ENCODE data around the gene CETN3. TPM values are rescaled to one million over a fixed set of nuclear protein-coding genes. Genes with fewer than 3 reads are reported as not detected.

CETN3 gene
- total and polyA plus RNA-seq, 2 of the 8 experiments (the other 6 are each of a cell fraction or from before 2014, with no cell fraction given), result 4.8 to 43.8 TPM

DNA sequence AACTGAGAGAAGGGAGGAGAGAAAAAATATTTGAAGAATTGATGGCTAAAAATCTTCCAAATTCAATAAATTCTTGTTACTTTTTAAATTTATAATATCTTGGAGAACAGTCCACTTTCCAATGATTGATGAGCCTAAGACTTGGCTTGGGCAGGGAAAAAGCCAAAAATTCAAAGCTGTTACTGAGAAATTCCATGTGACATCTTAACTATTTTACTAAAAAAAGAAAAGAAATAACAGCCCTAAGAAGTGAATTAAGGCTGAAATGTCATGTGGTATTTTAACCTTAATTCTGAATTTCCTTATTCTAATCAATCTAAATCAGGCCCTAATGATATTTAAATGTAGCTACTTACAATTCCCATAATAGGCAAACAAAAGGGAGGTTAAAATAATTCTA is 53.4 kb downstream of the CETN3 start:
- ChIA-PET CTCF (ENCODE audit: partially characterized antibody) (interaction anchor here (0.7 to 1.6 kb wide), 2 partner anchors 31 to 72 kb away, joined by 3 to 4 read pairs; no protein-coding TSS in a partner anchor), POLR2A (ENCODE audit: partially characterized antibody) (no interaction called here)
- Histone ChIP-seq H2AK5ac (ENCODE audit: low read depth, low read length) (no peak overlapping the region), H3K23me2 (ENCODE audit: low read depth, low read length) (no peaks in the 10 kb centered on the region), H2BK20ac (ENCODE audit: low read length) (no peak overlapping the region), H3K4me2 (ENCODE audit: insufficient read depth in 1 of 2, low read depth in 2 of 2, low read length in 2 of 2) (no peak overlapping the region), H2BK15ac (ENCODE audit: low read length) (no peak overlapping the region), H3K4me1 (replicated peaks in 1 of 4; ENCODE audit: control insufficient read depth in 3 of 4, insufficient read depth in 4 of 4, low read length in 3 of 4) (peaks cover 0 to 2% (median under 1%) of the 10 kb centered on the region in 4 experiments; a peak in 1 of 7 replicates), H3K9ac (replicated peaks in 1 of 4; ENCODE audit: extremely low read depth in 1 of 4, low read depth in 3 of 4, low read length in 3 of 4) (no peak overlapping the region), H3K56ac (replicated peaks; ENCODE audit: insufficient read length, low read depth, low read length) (no peak overlapping the region), H3K14ac (ENCODE audit: insufficient read length) (no peak overlapping the region), H2BK5ac (ENCODE audit: low read depth, low read length) (no peak overlapping the region), H4K5ac (ENCODE audit: insufficient read length, low read depth, low read length) (no peak overlapping the region), H4K8ac (ENCODE audit: extremely low read depth, insufficient read depth, low read length) (no peak overlapping the region), H2BK12ac (ENCODE audit: low read depth, low read length) (no peak overlapping the region), H2AFZ (ENCODE audit: low read length) (no peak overlapping the region), H3K18ac (ENCODE audit: extremely low read depth, low read length) (no peak overlapping the region), H3K4ac (replicated peaks; ENCODE audit: insufficient read length, low read depth, low read length) (no peak overlapping the region), H3K79me2 (ENCODE audit: control insufficient read depth in 1 of 2, insufficient read depth in 2 of 2, low read length in 2 of 2) (no peaks in the 10 kb centered on the region), H3K79me1 (ENCODE audit: low read depth, low read length) (no peaks in the 10 kb centered on the region), H3K27me3 (replicated peaks in 1 of 4; ENCODE audit: control insufficient read depth in 3 of 4, extremely low read depth in 1 of 4, insufficient read depth in 3 of 4, low read length in 3 of 4) (no peaks in the 10 kb centered on the region), H4K20me1 (replicated peaks in 1 of 2; ENCODE audit: control insufficient read depth in 1 of 2, insufficient read depth in 2 of 2, low read length in 2 of 2) (no peaks in the 10 kb centered on the region), H3K27ac (ENCODE audit: low read depth, low read length) (no peak overlapping the region), H3K23ac (ENCODE audit: insufficient read length) (no peak overlapping the region), H3K36me3 (ENCODE audit: control insufficient read depth in 2 of 4, insufficient read depth in 4 of 4, low read length in 3 of 4) (no peaks in the 10 kb centered on the region), H3K9me3 (ENCODE audit: insufficient read depth in 2 of 2, low read depth in 1 of 2, low read length in 1 of 2) (no peaks in the 10 kb centered on the region), H3K4me3 (ENCODE audit: extremely low read depth in 1 of 4, insufficient read depth in 2 of 4, low read depth in 3 of 4, low read length in 4 of 4) (no peak overlapping the region), H4K91ac (replicated peaks; ENCODE audit: insufficient read length, low read length) (no peak overlapping the region), H2BK120ac (replicated peaks; ENCODE audit: low read depth, low read length) (no peak overlapping the region)
- FAIRE-seq, result no peak
- DNase-seq (ENCODE audit: low read depth in 1 of 2, low spot score in 2 of 2), result no peak
- no peak for TF ChIP-seq SP4 (IDR thresholded peaks at IDR 0.05; ENCODE audit: low read length)
- no peak for TF ChIP-seq CHD2 (IDR thresholded peaks at IDR 0.05; ENCODE audit: low read length)
- no peak for TF ChIP-seq POU5F1 (IDR thresholded peaks at IDR 0.05; ENCODE audit: low read depth, low read length)
- no peak for TF ChIP-seq KDM1A (IDR thresholded peaks at IDR 0.05; ENCODE audit: borderline replicate concordance, low read length)
- no peak for TF ChIP-seq SIRT6 (IDR thresholded peaks at IDR 0.05; ENCODE audit: low read length)
- no peak for TF ChIP-seq BACH1 (IDR thresholded peaks at IDR 0.05; ENCODE audit: low read length)
- TF ChIP-seq CEBPB (IDR thresholded peaks at IDR 0.05; ENCODE audit: low read depth, low read length), result no peak
- no peak for TF ChIP-seq SIN3A (conservative IDR thresholded peaks at IDR 0.05 in 1 of 2, IDR thresholded peaks at IDR 0.05 in 1 of 2; ENCODE audit: low read depth in 1 of 2, low read length in 2 of 2)
- TF ChIP-seq, protein P1, sequence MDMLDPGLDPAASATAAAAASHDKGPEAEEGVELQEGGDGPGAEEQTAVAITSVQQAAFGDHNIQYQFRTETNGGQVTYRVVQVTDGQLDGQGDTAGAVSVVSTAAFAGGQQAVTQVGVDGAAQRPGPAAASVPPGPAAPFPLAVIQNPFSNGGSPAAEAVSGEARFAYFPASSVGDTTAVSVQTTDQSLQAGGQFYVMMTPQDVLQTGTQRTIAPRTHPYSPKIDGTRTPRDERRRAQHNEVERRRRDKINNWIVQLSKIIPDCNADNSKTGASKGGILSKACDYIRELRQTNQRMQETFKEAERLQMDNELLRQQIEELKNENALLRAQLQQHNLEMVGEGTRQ (IDR thresholded peaks at IDR 0.05; ENCODE audit: low read length), result no peak

Measured in H1 (cell line).